IMR-90 (cell line): ENCODE data around the gene TMEM17. TPM values are rescaled to one million over a fixed set of nuclear protein-coding genes. Genes with fewer than 3 reads are reported as not detected.

ENCODE experiments used
- ATAC-seq: fragments of 200-7000 bp; cut with Tn5 transposase; 2 replicates; pipeline ENCODE4 v1.9.1; 2020; ENCODE audit warnings: low read depth, mild to moderate bottlenecking, moderate library complexity
- Bru-seq: library from RNA; stranded (reverse); fragments of 400-500 nt; gene quantifications from one replicate; lab custom pipeline; 2021; lab: Mats Ljungman, UMichigan
- BruChase-seq, 2 experiments: library from RNA; stranded (reverse); fragments of 400-500 nt; gene quantifications; one replicate each; lab custom pipeline; 2021; lab: Mats Ljungman, UMichigan
- BruUV-seq: library from RNA; stranded (reverse); fragments of 400-500 nt; replicated peaks from 2 replicates; lab custom pipeline; 2021; lab: Mats Ljungman, UMichigan
- CTCF ChIA-PET: fragments of 300-600 bp; formaldehyde crosslinking; extraction: SDS; loops from one replicate; lab custom pipeline; 2021; ENCODE audit warnings: antibody characterized with exemption; lab: Yijun Ruan, JAX
- POLR2A ChIA-PET: fragments of 300-600 bp; sonication (Branson Sonifier 250); formaldehyde crosslinking; loops from one replicate; lab custom pipeline; 2022; ENCODE audit warnings: antibody characterized with exemption; ENCODE audit not compliant: unreplicated experiment; lab: Charles Lee
- DNase-seq: peaks from one replicate; pipeline ENCODE4 v3.0.0; 2013
- H2AFZ ChIP-seq: replicated peaks from 2 replicates; pipeline ENCODE3; 2013; ENCODE audit warnings: low read length, mild to moderate bottlenecking; ENCODE audit not compliant: poor library complexity
- H2AK5ac ChIP-seq: 2 replicates; pipeline ENCODE4 v1.6.1; 2013; ENCODE audit warnings: low read depth, low read length, inconsistent platforms
- H2AK9ac ChIP-seq: replicated peaks from 2 replicates; pipeline ENCODE3; 2013; ENCODE audit warnings: mild to moderate bottlenecking, low read depth, low read length, moderate library complexity; ENCODE audit not compliant: poor library complexity
- H2BK120ac ChIP-seq: 2 replicates; pipeline ENCODE4 v1.6.1; 2013; ENCODE audit warnings: low read depth, low read length, inconsistent platforms
- H2BK15ac ChIP-seq: 3 replicates; pipeline ENCODE4 v1.6.1; 2013; ENCODE audit warnings: low read depth, low read length, inconsistent platforms
- H2BK20ac ChIP-seq: 2 replicates; pipeline ENCODE4 v1.6.1; 2013; ENCODE audit warnings: low read depth, mild to moderate bottlenecking, inconsistent platforms, low read length, moderate library complexity
- H2BK5ac ChIP-seq: 2 replicates; pipeline ENCODE4 v1.6.1; 2013; ENCODE audit warnings: mild to moderate bottlenecking, low read depth, low read length, inconsistent platforms; ENCODE audit not compliant: poor library complexity, severe bottlenecking
- H3K14ac ChIP-seq: replicated peaks from 2 replicates; pipeline ENCODE4 v1.6.1; 2013; ENCODE audit warnings: low read depth, low read length, inconsistent platforms
- H3K18ac ChIP-seq: 2 replicates; pipeline ENCODE4 v1.6.1; 2013; ENCODE audit warnings: low read depth, low read length, control low read depth
- H3K23ac ChIP-seq: 2 replicates; pipeline ENCODE4 v1.6.1; 2013; ENCODE audit warnings: low read depth, low read length, inconsistent platforms
- H3K27ac ChIP-seq: 2 replicates; pipeline ENCODE4 v1.5.1; 2013; ENCODE audit warnings: mild to moderate bottlenecking, control low read depth, low read length; ENCODE audit not compliant: insufficient read depth
- H3K27me3 ChIP-seq: 2 replicates; pipeline ENCODE4 v1.6.1; 2013; ENCODE audit warnings: low read length; ENCODE audit not compliant: control insufficient read depth, insufficient read depth
- H3K36me3 ChIP-seq: 2 replicates; pipeline ENCODE4 v1.6.1; 2013; ENCODE audit warnings: low read length, mixed read lengths; ENCODE audit not compliant: control insufficient read depth, insufficient read depth
- H3K4ac ChIP-seq: 2 replicates; pipeline ENCODE4 v1.6.1; 2013; ENCODE audit warnings: low read depth, low read length, inconsistent platforms
- H3K4me1 ChIP-seq: 2 replicates; pipeline ENCODE4 v1.6.1; 2013; ENCODE audit warnings: low read length, mixed read lengths; ENCODE audit not compliant: control insufficient read depth, insufficient read depth
- H3K4me2 ChIP-seq: 2 replicates; pipeline ENCODE4 v1.6.1; 2013; ENCODE audit warnings: low read depth, mild to moderate bottlenecking, control low read depth, low read length, moderate library complexity
- H3K4me3 ChIP-seq: 2 replicates; pipeline ENCODE4 v1.5.1; 2013; ENCODE audit warnings: low read depth, mild to moderate bottlenecking, control low read depth, low read length, moderate library complexity; ENCODE audit not compliant: insufficient read depth
- H3K56ac ChIP-seq: 2 replicates; pipeline ENCODE4 v1.6.1; 2013; ENCODE audit warnings: low read length, inconsistent platforms; ENCODE audit not compliant: insufficient read depth; ENCODE audit errors: extremely low read depth
- H3K79me1 ChIP-seq, 2 experiments: 2 replicates each; pipeline ENCODE4 v1.6.1; 2013; ENCODE audit warnings: low read length in 2 of 2, inconsistent platforms in 1 of 2, low read depth in 1 of 2
- H3K9ac ChIP-seq: 2 replicates; pipeline ENCODE4 v1.6.1; 2013; ENCODE audit warnings: low read depth, low read length, control low read depth
- H3K9me1 ChIP-seq: 2 replicates; pipeline ENCODE4 v1.6.1; 2013; ENCODE audit warnings: low read length, inconsistent platforms; ENCODE audit not compliant: insufficient read depth
- H3K9me3 ChIP-seq: 2 replicates; pipeline ENCODE4 v1.6.1; 2013; ENCODE audit warnings: low read length; ENCODE audit not compliant: control insufficient read depth, insufficient read depth
- H4K20me1 ChIP-seq: 2 replicates; pipeline ENCODE4 v1.6.1; 2013; ENCODE audit warnings: low read length, inconsistent platforms; ENCODE audit not compliant: insufficient read depth
- H4K5ac ChIP-seq: 2 replicates; pipeline ENCODE4 v1.6.1; 2013; ENCODE audit warnings: mild to moderate bottlenecking, low read depth, low read length, control low read depth
- H4K8ac ChIP-seq, 2 experiments: 2 replicates each; pipeline ENCODE4 v1.6.1; 2013; ENCODE audit warnings: low read depth in 2 of 2, low read length in 2 of 2, control low read depth in 1 of 2, inconsistent platforms in 1 of 2
- H4K91ac ChIP-seq: 2 replicates; pipeline ENCODE4 v1.6.1; 2013; ENCODE audit warnings: low read depth, low read length, inconsistent platforms; ENCODE audit not compliant: insufficient read depth
- CEBPB ChIP-seq: IDR thresholded peaks from 2 replicates; pipeline ENCODE4 v1.6.1; 2012; ENCODE audit warnings: low read depth, low read length, improper control_type of control experiment
- CHD1 ChIP-seq: IDR thresholded peaks from 2 replicates; pipeline ENCODE4 v1.6.1; 2012; ENCODE audit warnings: low read depth, low read length, improper control_type of control experiment
- FOS ChIP-seq: fragments of 150-350 bp; IDR thresholded peaks from 2 replicates; pipeline ENCODE4 v1.6.1; 2016; ENCODE audit warnings: low read depth, low read length
- MAFK ChIP-seq: IDR thresholded peaks from 2 replicates; pipeline ENCODE4 v1.6.1; 2012; ENCODE audit warnings: low read depth, low read length, improper control_type of control experiment
- MAZ ChIP-seq: IDR thresholded peaks from 2 replicates; pipeline ENCODE4 v1.6.1; 2012; ENCODE audit warnings: low read depth, mild to moderate bottlenecking, low read length, improper control_type of control experiment, moderate library complexity, borderline replicate concordance
- MXI1 ChIP-seq: IDR thresholded peaks from 2 replicates; pipeline ENCODE4 v1.6.1; 2012; ENCODE audit warnings: low read depth, mild to moderate bottlenecking, low read length, moderate library complexity, borderline replicate concordance
- NFE2L2 ChIP-seq: fragments of 150-350 bp; IDR thresholded peaks from 2 replicates; pipeline ENCODE4 v1.6.1; 2016; ENCODE audit warnings: low read depth, mild to moderate bottlenecking, low read length
- POLR2A ChIP-seq: IDR thresholded peaks from 2 replicates; pipeline ENCODE4 v1.6.1; 2012; ENCODE audit warnings: mild to moderate bottlenecking, low read depth, low read length
- RAD21 ChIP-seq: IDR thresholded peaks from 2 replicates; pipeline ENCODE4 v1.6.1; 2012; ENCODE audit warnings: low read length, improper control_type of control experiment
- RCOR1 ChIP-seq: IDR thresholded peaks from 2 replicates; pipeline ENCODE4 v1.6.1; 2012; ENCODE audit warnings: mild to moderate bottlenecking, low read length, improper control_type of control experiment; ENCODE audit not compliant: insufficient replicate concordance
- RFX5 ChIP-seq: IDR thresholded peaks from 2 replicates; pipeline ENCODE4 v1.8.0; 2012; ENCODE audit warnings: low read depth, mild to moderate bottlenecking, low read length, moderate library complexity
- SMC3 ChIP-seq: fragments of 150-350 bp; IDR thresholded peaks from 2 replicates; pipeline ENCODE4 v1.6.1; 2016; ENCODE audit warnings: low read depth, mild to moderate bottlenecking, antibody characterized with exemption, low read length, moderate library complexity
- WGBS, 2 experiments: methylation state at CpG; one replicate each; pipeline versions ENCODE4 v1.1.5 to v1.1.7; 2013; ENCODE audit warnings: missing lambda C conversion rate in 2 of 2; ENCODE audit not compliant: insufficient read length in 1 of 2; ENCODE audit errors: extremely low coverage in 2 of 2; 5-methylcytosine and 5-hydroxymethylcytosine counted together
- dilution Hi-C: fragments of 300-500 bp; cut with HindIII; formaldehyde crosslinking; loops from one replicate; pipeline ENCODE4 v1.14.3; 2018; ENCODE audit warnings: low sequenced_read_pairs; ENCODE audit not compliant: unreplicated experiment
- in situ Hi-C: fragments of 300-500 bp; cut with MboI; formaldehyde crosslinking; loops from 3 replicates; pipeline ENCODE4 v1.14.3; 2019; ENCODE audit warnings: low sequenced_read_pairs, inconsistent platforms, mixed read lengths
- intact Hi-C: fragments of 100-400 bp; cut with micrococcal nuclease; formaldehyde crosslinking; loops from 2 replicates; pipeline ENCODE4 v1.10.0; 2022
- long read RNA-seq: library from polyadenylated mRNA; unstranded; transcript quantifications from one replicate; pipeline ENCODE4 v2.0.0, GENCODE V29; 2021; ENCODE audit not compliant: unreplicated experiment
- polyA plus RNA-seq, 3 experiments: library from polyadenylated mRNA; depleted of rRNA; stranded (reverse); fragments of >200 nt; gene quantifications; 2 replicates each; pipeline ENCODE4 v1.2.3, GENCODE V29; 2012; ENCODE audit warnings: low replicate concordance in 1 of 3
- total RNA-seq: library from RNA; depleted of rRNA; stranded (reverse); fragments of >200 nt; gene quantifications from 2 replicates; pipeline ENCODE4 v1.2.3, GENCODE V29; 2012; rRNA removed
- TF ChIP-seq, protein P1 (sequence below): fragments of 150-350 bp; IDR thresholded peaks from 2 replicates; pipeline ENCODE4 v1.6.1; 2016; ENCODE audit warnings: low read depth, mild to moderate bottlenecking, low read length, moderate library complexity, borderline replicate concordance

TMEM17 gene, protein sequence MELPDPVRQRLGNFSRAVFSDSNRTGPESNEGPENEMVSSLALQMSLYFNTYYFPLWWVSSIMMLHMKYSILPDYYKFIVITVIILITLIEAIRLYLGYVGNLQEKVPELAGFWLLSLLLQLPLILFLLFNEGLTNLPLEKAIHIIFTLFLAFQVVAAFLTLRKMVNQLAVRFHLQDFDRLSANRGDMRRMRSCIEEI
- total RNA-seq (1.3 and 2.2 TPM in 2 replicates), polyA plus RNA-seq (2012; rRNA removed) (1.2 and 1.8 TPM in 2 replicates), Bru-seq, nascent RNA (percentile 40 among the genes with signal in this experiment), BruChase-seq, experiment 1, labeled RNA remaining after a 6-hour chase (percentile 41 among the genes with signal in this experiment), BruChase-seq, experiment 2, labeled RNA remaining after a 2-hour chase (percentile 37 among the genes with signal in this experiment)
- polyA plus RNA-seq (2012; cell fraction: cytosol; rRNA removed): 0.62 and 0.76 TPM in 2 replicates
- 0.34 and 2.2 TPM in 2 replicates for polyA plus RNA-seq (2012; cell fraction: nucleus; rRNA removed; ENCODE audit: low replicate concordance)
- long read RNA-seq, transcript TMEM17-201 (4 exons, 1,797 nt): major isoform, 5 of 5 reads
- long read RNA-seq, partial matches to known transcripts: 0 of 5 reads
- long read RNA-seq, other reads (novel, unspliced or antisense): 0 of 5 reads

GRCh38 chr2:62505750-62506420 lies at the start of gene TMEM17:
TSS of gene TMEM17 (minus strand) at chr2:62506195. CDS start at chr2:62506129, 66 bp downstream.
- peak within 1 kb of the TSS; percentile 92 for H3K9ac ChIP-seq
- H3K36me3 ChIP-seq: no peaks in the 10 kb centered on the region
- no peaks in the 10 kb centered on the region; the same call in 1 of the 2 replicates for H3K4me1 ChIP-seq
- peak within 1 kb of the TSS; percentile 85 for H2BK120ac ChIP-seq
- in situ Hi-C loops (no loop called here), dilution Hi-C loops (no loop called here), intact Hi-C loops (loop anchor here (1.0 to 5.0 kb wide), 2 partner anchors 157 to 201 kb away; partner anchors contain the start of gene EHBP1)
- H3K4ac ChIP-seq: peak within 1 kb of the TSS; percentile 90
- peak within 1 kb of the TSS; percentile 30; the same call in 1 of the 2 replicates for H2AK5ac ChIP-seq
- H2BK15ac ChIP-seq: peak within 1 kb of the TSS; percentile 85; the same call in 1 of the 3 replicates
- no peaks in the 10 kb centered on the region for H4K20me1 ChIP-seq
- peak within 1 kb of the TSS; percentile 93 for H4K8ac ChIP-seq
- peak within 1 kb of the TSS; percentile 54 for H3K4me3 ChIP-seq
- H4K91ac ChIP-seq: peak within 1 kb of the TSS; percentile 83
- 1% methylated on average over 22 of the region's 68 CpGs; no CpG with 5 or more reads in 1 of the 2 experiments for WGBS, 2 experiments
- peak within 1 kb of the TSS; percentile 78 for H3K27ac ChIP-seq
- peak within 1 kb of the TSS; percentile 81 for H2BK5ac ChIP-seq
- no TSS peak for BruUV-seq
- peak within 1 kb of the TSS; percentile 79 for H3K23ac ChIP-seq
- H2AK9ac ChIP-seq: peak within 1 kb of the TSS; percentile 70
- peak within 1 kb of the TSS; percentile 97 for H4K5ac ChIP-seq
- CTCF ChIA-PET: interaction anchor here (0.9 kb wide), 1 partner anchor 48 kb away, joined by 6 read pairs; no protein-coding TSS in a partner anchor
- peak within 1 kb of the TSS; percentile 88 for H3K56ac ChIP-seq
- no peaks in the 10 kb centered on the region for H3K9me3 ChIP-seq
- peak within 1 kb of the TSS; percentile 98 for H2AFZ ChIP-seq
- H3K9me1 ChIP-seq: no peaks in the 10 kb centered on the region
- peak within 1 kb of the TSS; percentile 68 for H2BK20ac ChIP-seq
- H3K27me3 ChIP-seq: no peaks in the 10 kb centered on the region
- DNase-seq (peak; percentile 89), ATAC-seq (peak; percentile 91)
- POLR2A ChIA-PET: interaction anchor here (0.6 kb wide), 1 partner anchor 157 kb away, joined by 3 read pairs; no protein-coding TSS in a partner anchor
- H3K14ac ChIP-seq: peak within 1 kb of the TSS; percentile 94
- peak within 1 kb of the TSS; percentile 85 for H3K18ac ChIP-seq
- H3K79me1 ChIP-seq: no peaks in the 10 kb centered on the region
- H3K4me2 ChIP-seq: peak within 1 kb of the TSS; percentile 88
- peak; percentile 67; the same call in 1 of the 2 replicates for TF ChIP-seq MAZ
- 0 out of 2 replicates have a peak, but pooled peaks have one; percentile 24 for TF ChIP-seq POLR2A
- TF ChIP-seq, protein P1, sequence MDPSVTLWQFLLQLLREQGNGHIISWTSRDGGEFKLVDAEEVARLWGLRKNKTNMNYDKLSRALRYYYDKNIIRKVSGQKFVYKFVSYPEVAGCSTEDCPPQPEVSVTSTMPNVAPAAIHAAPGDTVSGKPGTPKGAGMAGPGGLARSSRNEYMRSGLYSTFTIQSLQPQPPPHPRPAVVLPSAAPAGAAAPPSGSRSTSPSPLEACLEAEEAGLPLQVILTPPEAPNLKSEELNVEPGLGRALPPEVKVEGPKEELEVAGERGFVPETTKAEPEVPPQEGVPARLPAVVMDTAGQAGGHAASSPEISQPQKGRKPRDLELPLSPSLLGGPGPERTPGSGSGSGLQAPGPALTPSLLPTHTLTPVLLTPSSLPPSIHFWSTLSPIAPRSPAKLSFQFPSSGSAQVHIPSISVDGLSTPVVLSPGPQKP: no peak
- no peak for TF ChIP-seq CEBPB
- no peak for TF ChIP-seq SMC3
- TF ChIP-seq RAD21: no peak
- peak; percentile 71 for TF ChIP-seq MXI1
- no peak for TF ChIP-seq NFE2L2
- TF ChIP-seq RCOR1: no peak
- TF ChIP-seq RFX5: no peak
- TF ChIP-seq MAFK: no peak
- no peak for TF ChIP-seq CHD1
- no peak for TF ChIP-seq FOS
